Myocyte (in vitro differentiated cells): ENCODE measurements around the gene ASTN1. TPM values are rescaled to one million over a fixed set of nuclear protein-coding genes. Genes with fewer than 3 reads are reported as not detected.

Experiments used
- DNase-seq: peaks from one replicate; pipeline ENCODE4 v3.0.0-alpha.2; 2012; ENCODE audit warnings: low read depth
- microRNA counts: library from miRNA; unstranded; fragments of <30 nt; microRNA quantifications from one replicate; lab custom pipeline; 2016
- microRNA-seq: library from miRNA; unstranded; fragments of <30 nt; microRNA quantifications from one replicate; pipeline ENCODE4, GENCODE V29; 2016
- total RNA-seq: library from RNA; depleted of rRNA; stranded (reverse); fragments of >200 nt; gene quantifications from 2 replicates; pipeline ENCODE4 v1.2.3, GENCODE V29; 2014

ASTN1 gene
- total RNA-seq, 1 donor from 2014 or later: not detected

DNA sequence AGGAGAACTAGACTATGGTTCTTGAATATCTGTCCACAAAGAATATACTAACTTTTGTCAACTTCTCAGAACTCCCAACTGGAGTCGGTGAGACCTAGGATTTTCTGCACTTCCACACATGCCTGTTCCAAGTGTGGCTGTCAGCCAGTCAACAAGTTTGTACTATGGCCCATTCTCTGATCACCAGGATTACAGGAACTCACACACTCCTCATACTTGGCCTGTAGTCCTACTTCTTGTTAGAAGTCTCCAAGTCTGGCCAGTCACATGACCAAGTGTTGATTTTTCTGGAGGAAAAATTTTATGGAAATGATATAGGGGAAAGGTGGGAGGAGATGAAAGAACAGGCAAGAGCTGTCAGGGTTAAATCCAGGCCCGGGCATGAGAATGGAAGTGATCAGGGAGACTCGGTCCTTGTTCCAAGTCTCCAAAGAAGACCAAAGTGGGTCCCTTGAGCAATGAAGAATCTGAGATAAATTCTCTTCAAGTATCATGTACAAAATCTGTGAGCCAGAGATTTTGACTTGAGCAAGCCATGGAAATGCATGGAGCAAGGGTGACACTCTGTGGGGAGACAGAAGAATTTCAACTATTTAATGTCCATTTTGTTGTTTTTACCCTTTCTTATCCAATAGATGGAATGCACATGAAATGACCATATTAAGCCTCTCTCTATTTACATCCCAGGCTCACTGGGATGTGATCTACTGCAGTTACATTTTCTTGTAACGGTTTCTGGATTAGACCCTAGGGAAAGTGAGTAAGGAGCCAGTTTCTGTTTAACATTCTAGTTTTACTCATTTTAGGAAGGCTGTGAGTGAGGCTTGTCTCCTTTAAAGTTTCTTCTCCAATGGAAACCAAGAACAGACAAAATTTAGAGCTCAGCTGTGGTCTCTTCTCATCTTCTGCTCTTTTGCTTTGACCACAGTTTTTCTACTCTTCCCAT, 320.9 kb downstream of the ASTN1 start:
- peak; percentile 28 for DNase-seq

- no peak for DNase-seq
Measured at GRCh38 chr1:176841238-176841637, 323.3 kb downstream of the ASTN1 start.

- no peak for DNase-seq
Measured at GRCh38 chr1:176839216-176839615, 325.3 kb downstream of the ASTN1 start.

DNA sequence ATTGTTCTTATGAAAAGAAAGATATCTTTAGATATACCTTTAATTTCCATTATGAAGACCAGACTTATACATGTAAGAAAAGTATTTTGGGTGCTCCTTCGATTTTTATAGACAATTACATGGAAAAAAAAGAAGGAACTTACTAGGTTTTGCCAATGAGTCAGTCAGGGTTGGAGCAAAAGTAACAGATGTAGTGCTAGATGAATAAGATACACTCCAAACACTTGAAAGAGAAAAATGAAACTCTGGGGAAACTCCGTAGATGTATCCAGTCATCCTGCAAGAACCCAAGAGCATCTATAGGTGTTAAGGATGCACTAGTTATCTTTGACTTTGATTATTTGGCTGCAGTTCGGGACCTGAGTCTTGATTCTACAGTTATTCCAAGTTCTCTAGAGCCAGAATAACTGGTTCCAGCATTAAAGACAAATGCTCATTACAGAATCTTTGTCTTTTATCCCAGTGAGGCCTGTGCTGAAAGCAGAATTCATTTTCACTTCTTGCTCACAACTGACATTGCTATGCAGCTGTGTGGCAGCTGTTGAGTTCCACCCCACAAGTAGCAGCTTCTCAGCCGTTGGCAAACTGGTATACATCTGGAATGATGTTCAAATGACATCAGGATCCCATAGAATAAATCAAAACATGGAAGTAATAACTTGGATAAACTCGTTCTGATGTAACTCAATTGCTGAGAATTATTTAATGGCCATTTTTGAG, 326.1 kb downstream of the ASTN1 start:
- DNase-seq: no peak

DNA sequence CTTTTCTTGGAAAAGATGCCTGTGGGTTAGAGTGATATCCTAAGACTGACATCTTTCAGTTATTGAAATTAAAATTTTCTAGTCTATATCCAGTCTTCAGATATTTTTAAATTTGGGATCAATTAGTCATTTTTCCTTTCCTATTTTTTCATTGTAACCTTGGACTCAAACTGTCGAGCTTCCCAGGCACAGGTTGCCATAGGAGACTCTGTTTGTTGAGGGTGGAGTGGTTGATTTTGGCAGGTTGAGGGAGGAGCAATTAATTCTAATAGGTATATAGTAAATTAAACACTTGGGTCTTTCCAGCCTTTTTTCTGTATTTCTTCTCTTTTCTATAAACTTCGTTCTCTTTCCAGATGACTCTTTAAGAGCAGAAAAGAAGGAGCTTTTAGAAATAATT, 326.8 kb downstream of the ASTN1 start:
- DNase-seq: no peak

DNA sequence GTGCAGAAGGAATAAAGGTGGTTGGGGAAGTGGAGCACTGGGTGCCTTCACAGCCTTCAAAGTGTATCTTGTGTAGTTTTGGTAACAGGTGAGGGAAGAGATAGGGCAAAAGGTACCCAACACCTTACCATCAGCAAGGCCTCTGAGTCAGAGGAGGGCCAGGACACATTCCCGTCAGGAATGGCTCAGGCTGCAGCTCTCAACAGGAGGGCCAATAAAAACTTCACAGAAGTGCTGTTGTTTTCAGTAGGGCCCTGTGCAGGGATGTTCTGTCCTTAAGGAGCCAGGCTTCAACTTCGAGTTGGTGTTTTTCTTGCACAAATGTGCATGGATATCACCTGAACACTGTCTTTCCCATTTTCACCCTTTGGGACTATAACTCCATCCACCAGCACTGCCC, 333.4 kb downstream of the ASTN1 start:
- no peak for DNase-seq

DNA sequence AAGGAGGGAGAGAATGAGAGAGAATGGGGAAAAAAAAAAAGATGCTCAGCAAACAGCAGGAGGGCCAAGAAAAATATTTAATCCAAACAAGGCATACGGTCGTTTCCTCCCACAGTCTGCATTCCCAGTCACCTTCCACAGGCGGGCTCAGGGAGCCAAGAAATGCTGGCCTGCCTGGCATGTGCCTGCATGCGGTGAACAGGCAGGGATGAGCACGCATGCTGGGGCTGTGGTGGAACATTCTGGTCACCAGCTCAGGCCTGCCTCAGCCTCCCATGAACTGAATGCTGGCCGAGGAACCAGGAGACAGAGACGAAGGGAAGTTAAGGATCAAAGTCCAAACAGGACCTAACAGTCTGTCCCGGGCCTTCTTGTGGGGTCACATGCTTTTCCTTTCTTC, 335.3 kb downstream of the ASTN1 start:
- no peak for DNase-seq

DNA sequence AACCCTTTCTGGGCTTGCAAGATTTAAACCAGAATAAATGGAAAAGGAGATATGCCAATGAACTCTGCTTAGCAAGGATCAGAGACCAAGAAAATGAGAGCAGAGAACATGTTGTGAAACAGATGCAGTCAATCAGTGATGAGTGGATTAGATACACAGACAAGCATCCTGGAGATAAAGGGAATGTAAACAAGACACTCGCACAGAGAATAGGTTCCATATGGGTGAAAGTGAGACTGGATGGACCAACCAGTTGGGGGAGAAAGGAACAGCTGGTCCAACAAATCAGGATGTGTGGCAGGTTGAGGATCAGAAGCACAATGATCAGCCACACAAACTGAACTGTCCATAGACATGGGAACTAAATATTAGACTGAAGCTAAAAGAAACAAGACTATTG, 338.2 kb downstream of the ASTN1 start:
- no peak for DNase-seq

DNA sequence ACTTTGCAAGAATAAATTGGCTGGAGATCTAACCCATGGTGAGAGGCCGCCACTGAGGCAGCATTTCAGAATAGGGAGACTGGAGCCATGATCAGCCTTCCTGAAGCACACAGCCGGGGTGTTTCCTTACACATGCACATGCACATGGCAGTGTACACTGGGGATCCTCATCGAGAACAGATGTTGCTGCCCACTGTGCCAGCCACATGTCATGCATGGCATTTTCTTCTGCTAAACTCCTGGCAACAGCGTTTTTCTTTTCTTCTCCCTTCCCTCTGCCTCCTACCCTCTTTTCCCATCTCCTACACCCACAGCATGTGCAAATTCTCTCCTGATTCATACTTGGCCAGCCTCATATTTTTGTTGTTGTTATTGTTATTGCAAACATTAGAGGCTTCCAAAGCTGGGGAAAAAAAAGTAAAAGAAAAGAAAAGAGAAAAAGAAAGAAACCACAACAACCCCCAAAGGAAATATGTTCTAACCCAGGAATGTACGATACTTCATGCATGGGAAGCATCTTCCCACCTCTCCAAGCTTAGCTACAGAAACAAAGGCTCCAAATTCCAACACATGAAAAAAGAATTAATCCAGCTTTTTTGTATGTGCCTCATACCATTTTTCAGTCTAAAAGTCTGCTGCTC, 344.0 kb downstream of the ASTN1 start:
- DNase-seq: no peak

GRCh38 chr1:176816232-176816631, 348.3 kb downstream of the ASTN1 start:
- no peak for DNase-seq

DNA sequence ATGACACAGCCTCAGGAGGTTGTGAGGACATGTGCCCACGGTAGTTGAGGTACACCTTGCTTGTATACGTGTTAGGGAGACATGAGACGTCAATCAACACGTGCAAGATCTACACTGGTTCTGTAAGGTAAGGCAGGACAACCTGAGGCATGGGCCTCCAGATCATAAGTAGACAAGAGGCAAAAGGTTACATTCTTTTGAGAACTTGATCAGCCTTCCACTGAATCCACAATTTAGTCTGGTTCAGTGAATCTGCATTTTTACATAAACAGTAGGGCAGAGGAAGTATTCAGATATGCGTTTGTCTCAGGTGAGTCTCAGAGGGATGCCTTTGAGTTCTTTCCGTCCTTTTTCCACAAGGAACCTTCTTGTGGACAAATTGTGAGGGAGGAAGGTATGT, 348.9 kb downstream of the ASTN1 start:
- no peak for DNase-seq

DNA sequence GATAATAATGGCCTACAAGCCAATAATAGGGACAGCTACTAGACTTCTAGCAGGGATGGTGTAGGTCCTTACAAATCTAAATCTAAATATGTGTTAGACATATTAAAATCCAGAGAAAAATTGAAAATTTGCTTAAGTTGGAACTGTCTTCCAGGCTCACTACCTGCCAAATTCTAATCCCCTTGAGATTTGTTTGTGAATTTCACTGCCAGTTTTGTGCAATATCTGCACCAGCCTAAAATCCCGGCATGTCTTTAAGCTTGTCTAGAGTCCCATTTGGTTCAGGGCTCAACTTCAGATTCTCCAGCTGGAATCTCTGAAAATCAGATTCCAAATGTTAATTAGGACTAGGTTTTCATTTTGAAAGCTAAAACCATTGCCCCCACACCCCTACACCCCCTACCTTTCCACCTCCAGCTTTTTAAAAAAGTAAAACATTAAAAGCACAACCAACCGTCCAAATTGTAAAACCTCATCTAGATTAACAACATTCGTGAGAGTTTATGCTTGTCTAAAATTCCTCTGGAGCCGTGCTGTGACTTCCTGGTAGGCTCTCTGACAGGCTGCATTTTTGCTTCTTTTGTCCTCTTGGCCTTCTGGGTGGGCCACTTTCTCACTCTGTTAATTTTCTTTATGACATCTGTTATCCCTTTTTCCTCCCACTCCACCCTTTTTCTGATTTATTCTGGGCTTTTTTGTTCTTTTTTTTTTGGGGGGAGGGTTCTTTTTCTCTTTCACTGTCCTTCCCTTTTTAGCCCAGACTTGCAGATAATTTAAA, 352.8 kb downstream of the ASTN1 start:
- no peak for DNase-seq

DNA sequence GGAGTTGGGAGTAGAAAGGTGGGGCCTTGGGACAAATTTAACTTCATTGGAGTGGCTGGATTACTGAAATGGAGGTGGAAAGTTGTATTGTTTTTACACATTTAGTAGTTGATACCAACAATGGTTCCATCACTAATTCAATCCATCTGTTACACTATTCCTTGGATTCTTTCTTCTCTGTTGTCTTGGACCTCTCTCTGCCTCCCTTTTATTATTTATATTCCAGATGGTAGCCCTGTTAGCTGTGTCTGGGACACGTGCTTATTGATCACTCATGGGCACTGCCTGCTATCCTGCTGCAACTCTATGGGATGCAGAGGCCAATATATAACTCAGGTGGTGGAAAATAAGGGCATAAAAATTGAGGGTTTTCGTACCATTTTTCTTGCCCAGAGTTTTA, 355.2 kb downstream of the ASTN1 start:
- no peak for DNase-seq

MicroRNA genes within 50 kb of the gene (microRNA counts, 767-probe panel; counts per million panel counts)
- microRNA hsa-miR-488-3p (lab: Ali Mortazavi, UCI): not detected

Small RNAs within 50 kb of the gene (microRNA-seq; reads per million reads assigned to microRNA genes)
- not detected for gene MIR488

Other genes with a start within 250 kb of the ASTN1 start
- 0.10 and 0.16 TPM in 2 replicates for gene BRINP2, start 6.2 kb upstream of the ASTN1 start, total RNA-seq